Embryonic facial prominence (tissue), 1 donor: ENCODE data around the gene PIK3CB.
"Not testable (repeated sequence)": the region's sequence is repeated elsewhere in the genome, so short reads cannot be mapped to it uniquely, and the experiment has no call there.

Experiments used
- DNase-seq: peaks from one replicate; pipeline ENCODE4 v3.0.0-alpha.2; 2016; ENCODE audit errors: extremely low spot score

PIK3CB gene

DNA sequence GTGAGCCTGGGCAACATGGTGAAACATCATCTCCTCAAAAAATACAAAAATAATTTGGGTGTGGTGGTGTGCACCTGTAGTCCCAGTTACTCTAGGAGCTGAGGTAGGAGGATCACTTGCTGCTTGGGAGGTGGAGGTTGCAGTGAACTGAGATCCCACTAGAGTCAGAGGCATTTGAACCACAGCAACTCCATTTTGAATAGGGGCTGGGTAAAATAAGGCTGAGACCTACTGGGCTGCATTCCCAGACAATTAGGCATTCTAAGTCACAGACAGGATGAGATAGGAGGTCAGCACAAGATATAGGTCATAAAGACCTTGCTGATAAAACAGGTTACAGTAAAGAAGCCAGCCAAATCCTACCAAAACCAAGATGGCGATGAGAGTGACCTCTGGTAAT, 12.1 kb upstream of the PIK3CB start:
- DNase-seq, result not testable (repeated sequence)

DNA sequence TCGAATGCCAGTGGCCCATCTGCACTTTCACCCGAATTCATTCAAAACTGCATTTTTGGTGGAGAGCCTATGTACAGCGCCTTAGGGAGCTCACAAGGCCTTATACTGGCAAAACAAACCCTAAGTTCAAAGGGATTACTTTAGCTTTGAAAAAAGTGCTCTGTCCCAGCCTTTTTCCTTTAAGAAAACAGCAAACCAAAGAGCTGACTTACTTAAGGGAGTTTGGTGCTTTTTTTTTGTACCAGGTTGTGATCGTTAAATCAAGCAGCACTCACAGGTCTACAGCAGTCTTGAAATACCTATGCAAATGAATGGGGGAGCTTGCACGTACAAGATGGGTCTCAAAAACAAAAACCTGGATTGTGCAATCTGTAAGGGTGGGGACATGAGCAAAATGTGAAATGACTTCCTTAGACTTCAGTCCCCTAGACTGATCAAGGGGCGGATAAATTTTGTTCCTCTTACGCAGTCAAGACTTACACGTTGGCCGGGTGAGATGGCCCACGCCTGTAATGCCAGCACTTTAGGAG, 11.6 kb upstream of the PIK3CB start:
- DNase-seq, result no peak

GRCh38 chr3:138845771-138846173, 11.0 kb upstream of the PIK3CB start:
- no peak for DNase-seq

DNA sequence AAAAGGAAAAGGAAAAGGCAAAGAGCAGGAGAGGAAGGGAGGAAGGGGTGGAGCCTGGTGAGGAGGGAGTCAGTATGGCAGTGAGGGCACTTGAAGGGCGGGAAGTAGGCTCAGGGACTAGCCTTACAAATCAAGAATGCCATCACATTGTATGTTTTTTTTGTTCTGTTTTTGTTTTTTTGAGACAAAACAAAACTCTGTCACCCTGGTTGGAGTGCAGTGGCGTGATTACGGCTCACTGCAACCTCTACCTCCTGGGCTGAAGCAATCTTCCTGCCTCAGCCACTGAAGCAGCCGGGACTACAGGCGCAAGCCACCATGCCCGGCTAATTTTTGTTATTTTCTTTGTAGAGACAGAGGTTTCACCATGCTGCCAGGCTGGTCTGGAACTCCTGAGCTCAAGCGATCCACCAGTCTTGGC, 10.5 kb upstream of the PIK3CB start:
- no peak for DNase-seq

- DNase-seq, result no peak
Observed at GRCh38 chr3:138842483-138843188, 7.9 kb upstream of the PIK3CB start.

GRCh38 chr3:138838385-138838784, 3.7 kb upstream of the PIK3CB start:
- not testable (repeated sequence) for DNase-seq

DNA sequence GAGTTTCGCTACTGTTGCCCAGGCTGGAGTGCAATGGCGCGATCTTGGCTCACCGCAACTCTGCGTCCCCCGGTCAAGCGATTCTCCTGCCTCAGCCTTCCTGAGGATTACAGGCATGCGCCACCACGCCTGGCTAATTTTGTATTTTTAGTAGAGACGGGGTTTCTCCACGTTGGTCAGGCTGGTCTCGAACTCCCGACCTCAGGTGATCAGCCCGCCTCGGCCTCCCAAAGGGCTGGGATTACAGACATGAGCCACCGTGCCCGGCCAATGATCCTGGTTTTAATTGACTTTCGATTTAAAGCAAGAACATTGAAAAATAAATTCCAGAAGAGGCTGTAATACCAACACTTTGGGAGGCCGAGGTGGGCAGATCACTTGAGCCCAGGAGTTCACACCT, 1.1 kb upstream of the PIK3CB start:
- DNase-seq, result not testable (repeated sequence)

DNA sequence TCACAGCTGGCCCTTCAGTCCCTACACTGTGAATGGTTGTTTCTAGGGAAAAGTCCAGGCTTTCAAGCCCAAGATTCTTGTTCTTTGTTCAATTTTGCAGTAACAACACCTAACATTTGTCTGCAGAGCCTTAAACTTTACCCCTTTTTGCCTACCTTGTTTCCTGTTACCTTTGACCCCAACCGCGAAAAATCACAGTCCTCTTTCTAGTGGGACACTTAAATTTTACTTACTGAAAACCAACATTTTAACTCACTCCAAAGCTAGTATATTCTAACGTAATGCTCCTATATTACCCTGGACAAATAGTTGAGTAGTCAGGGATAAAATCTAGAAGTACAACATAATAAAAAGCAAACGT, 649 bp upstream of the PIK3CB start:
- no peak for DNase-seq

DNA sequence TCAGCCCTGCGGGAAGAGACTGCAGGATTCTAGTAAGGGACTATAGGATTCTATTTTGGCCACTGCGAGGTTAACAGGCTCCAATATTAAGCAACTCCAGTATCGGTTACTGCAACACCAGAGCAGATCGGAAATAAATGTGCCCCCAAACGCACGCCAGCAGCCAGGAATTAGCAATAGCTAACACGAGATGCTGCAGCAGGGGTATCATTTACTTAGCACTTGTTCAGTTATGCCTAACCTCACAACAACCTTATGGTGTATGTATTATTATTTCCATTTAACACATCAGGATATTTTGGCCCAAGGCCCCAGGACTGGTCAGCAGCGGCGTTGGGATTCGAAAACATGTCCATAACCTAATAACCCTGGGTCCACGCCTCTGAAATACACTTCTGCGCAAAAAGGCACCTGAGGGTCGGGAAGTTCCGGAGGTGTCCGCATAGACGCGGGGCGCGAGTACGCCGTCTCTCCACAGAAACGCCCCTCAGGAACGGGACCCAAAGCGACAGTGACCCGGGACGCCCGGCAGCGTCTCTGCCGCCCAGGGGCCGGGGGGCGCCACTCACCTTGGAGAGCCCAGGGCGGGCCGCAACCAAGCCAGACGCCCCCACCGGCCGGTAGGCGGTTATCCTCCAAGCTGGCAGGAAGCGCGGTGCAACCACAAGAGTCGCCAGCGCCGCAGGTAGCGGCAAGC, 681 bp downstream of the PIK3CB start:
- no peak for DNase-seq

DNA sequence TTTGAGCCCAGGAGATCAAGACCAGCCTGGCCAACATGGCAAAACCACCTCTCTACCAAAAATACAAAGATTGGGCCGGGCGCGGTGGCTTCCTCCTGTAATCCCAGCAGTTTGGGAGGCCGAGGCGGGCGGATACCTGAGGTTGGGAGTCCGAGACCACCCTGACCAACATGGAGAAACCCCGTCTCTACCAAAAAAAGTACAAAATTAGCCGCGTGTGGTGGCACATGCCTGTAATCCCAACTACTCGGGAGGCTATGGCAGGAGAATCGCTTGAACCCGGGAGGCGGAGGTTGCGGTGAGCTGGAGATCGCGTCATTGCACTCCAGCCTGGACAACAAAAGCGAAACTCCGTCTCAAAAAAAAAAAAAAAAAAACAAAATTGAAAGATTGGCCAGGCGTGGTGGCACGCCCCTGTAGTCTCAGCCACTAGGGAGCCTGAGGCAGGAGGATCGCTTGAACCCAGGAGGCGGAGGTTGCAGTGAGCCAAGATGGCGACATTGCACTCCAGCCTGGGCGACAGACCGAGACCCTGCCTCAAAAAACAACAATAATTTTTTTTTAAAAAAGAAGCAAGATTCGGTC, 2.2 kb downstream of the PIK3CB start:
- not testable (repeated sequence) for DNase-seq

DNA sequence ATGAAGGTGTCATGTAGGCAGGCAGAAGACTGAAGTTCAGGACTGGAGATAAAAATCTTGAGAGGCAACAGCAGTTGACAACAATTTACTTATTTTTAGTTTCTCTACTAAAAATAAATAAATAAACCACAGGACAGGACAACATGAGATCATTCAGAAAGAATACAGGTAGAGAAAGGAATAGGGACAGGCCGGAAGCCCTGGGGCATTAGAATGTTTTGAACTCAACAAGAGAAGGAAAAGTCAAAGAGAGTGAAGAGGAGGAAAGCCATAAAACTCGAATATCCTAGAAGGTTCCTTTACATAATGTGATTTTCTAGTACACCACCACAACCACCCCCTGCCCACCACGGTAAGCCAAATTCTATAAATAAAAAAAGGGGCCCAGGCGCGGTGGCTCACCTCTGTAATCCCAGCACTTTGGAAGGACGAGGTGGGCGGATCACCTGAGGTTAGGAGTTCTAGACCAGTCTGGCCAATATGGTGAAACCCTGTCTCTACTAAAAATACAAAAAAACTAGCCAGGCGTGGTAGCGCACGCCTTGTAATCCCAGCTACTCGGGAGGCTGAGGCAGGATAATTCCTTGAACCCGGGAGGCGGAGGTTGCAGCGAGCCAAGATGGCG, 4.7 kb downstream of the PIK3CB start:
- no peak for DNase-seq

GRCh38 chr3:138829097-138829496, 5.6 kb downstream of the PIK3CB start:
- DNase-seq, result no peak

- no peak for DNase-seq
Observed at GRCh38 chr3:138827222-138827621, 7.5 kb downstream of the PIK3CB start.

DNA sequence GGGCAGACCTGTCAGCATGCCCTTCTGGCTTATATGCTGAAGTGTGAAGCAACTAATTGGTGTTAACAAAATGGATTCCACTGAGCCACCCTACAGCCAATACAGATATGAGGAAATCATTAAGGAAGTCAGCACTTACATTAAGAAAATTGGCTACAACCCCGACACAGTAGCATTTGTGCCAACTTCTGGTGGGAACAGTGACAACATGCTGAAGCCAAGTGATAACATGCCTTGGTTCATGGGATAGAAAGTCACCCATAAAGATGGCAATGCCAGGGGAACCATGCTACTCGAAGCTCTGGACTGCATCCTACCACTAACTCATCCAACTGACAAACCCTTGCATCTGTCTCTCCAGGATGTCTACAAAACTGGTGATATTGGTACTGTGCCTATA, 9.4 kb downstream of the PIK3CB start:
- DNase-seq, result no peak

- DNase-seq, result no peak
Observed at GRCh38 chr3:138824114-138824506, 10.6 kb downstream of the PIK3CB start.

DNA sequence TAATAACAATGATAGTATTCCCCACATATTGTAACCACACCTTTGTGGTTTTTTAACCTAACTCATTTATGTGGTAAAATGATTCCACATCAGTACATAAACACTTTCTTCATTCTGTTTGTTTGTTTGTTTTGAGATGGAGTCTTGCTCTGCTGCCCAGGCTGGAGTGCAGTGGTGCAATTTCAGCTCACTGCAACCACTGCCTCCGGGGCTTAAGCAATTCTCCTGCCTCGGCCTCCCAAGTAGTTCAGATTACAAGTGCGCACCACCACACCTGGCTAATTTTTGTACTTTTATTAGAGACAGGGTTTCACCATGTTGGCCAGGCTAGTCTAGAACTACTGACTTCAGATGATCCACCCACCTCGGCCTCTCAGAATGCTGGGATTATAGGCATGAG, 14.3 kb downstream of the PIK3CB start:
- DNase-seq, result not testable (repeated sequence)

DNA sequence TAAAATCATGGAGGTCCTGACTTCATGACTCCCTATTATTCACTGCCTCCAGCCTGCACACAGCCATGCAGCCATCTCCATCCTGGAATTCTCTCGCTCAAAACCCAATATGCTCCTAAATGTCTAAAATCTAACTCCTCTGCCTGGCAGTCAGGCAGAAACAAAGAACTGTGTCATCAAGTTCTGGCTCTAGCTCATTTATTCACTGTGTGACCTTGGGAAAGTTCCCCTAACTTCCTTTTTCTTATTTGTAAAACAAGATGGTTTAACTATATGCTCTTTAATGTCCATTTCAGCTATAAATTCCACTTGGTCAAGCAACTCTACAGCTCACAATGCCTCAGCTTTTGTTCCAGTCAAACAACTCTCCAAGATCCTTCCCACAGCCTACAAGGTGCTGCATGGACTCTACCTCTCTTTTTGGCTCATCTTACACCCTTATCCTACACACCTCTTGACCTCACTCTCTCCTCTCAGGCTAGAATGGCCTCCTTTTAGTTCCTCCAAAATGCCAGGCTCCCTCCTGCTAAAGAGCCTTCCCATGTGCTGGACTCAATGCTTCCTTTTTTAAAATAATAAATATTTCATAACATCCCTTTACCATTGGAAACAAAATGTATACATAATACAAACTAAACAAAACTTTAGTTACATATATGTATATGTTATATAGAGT, 16.4 kb downstream of the PIK3CB start:
- DNase-seq, result no peak

DNA sequence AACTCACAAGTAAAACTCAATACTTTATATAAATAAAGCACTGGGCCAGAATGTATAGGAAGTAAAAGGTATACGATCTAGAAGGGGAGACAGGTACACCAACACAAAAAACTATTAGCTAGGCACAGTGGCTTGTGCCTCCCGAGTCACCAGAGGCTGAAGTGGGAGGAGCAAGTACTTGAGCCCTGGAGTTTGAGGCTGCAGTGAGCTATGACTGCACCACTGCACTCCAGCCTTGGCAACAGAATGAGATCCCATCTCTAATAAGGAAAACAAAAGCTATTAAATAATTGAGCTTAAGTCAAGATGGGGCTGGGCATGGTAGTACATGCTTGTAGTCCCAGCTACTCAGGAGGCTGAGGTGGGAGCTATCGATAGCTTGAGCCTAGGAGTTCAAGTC, 17.0 kb downstream of the PIK3CB start:
- DNase-seq, result no peak

DNA sequence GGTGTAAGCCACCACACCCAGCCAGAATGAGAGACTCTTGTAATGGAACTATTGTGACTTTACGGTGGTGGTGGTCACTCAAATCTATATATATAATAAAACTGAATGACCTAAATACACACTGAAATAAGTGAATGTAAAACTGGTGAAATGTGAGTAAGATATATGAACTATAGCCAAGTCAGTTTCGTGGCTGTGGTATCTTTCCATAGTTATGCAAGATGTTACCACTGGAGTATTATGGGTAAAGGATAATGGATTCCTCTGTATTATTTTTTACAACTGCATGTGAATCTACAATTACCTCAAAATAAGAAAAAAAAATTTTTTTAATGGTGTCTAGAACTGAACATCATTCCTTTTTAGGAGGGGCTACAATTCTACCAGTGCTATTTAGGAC, 21.9 kb downstream of the PIK3CB start:
- DNase-seq, result no peak

- DNase-seq, result no peak
Observed at GRCh38 chr3:138809500-138810256, 25.1 kb downstream of the PIK3CB start.
